Posterior cingulate gyrus (tissue), 11 donors: ENCODE data around the gene GGA3.
A peak's percentile ranks its signal among the peaks of the same experiment; 100 is the strongest.
"Not testable (repeated sequence)": the region's sequence is repeated elsewhere in the genome, so short reads cannot be mapped to it uniquely, and the experiment has no call there.

ENCODE experiments used
- DNase-seq, 10 donors: peaks; one replicate each; pipeline versions ENCODE4 v3.0.0 to v3.0.0-alpha.2; 2020 to 2021; ENCODE audit warnings: mixed read lengths in 3 of 10
- intact Hi-C: fragments of 100-400 bp; cut with DNase I; formaldehyde crosslinking; loops from one replicate; pipeline ENCODE4 v1.15.1; 2023

Gene GGA3

GRCh38 chr17:75261336-75262111 lies at the start of gene GGA3, which contains the start of gene MRPS7:
TSS of gene GGA3 (minus strand) at chr17:75261606. CDS start at chr17:75261587, 19 bp downstream.
TSS of gene MRPS7 (plus strand) at chr17:75261879. CDS start at chr17:75261901, 22 bp downstream.
- peak; percentile 92 to 99 (median 96) for DNase-seq
- intact Hi-C loops = loop anchor here (10.0 kb wide), 1 partner anchor 57 kb away; the partner anchor contains the start of gene NUP85

- DNase-seq = peak in 1 of 10 donors; percentile 84
Observed at GRCh38 chr17:75308732-75309629, 47.6 kb upstream of the GGA3 start.

GRCh38 chr17:75307957-75308731 lies 46.7 kb upstream of the GGA3 start:
- intact Hi-C loops = no loop called here

More at GRCh38 chr17:75308732-75309629, 47.6 kb upstream of the GGA3 start:
- intact Hi-C loops = no loop called here

GRCh38 chr17:75301502-75302206 lies 40.2 kb upstream of the GGA3 start:
- DNase-seq = no peak

More at GRCh38 chr17:75307957-75308731, 46.7 kb upstream of the GGA3 start:
- no peak for DNase-seq

GRCh38 chr17:75301049-75301448 lies 39.6 kb upstream of the GGA3 start:
- DNase-seq = no peak
- intact Hi-C loops = no loop called here

More at GRCh38 chr17:75301502-75302206, 40.2 kb upstream of the GGA3 start:
- intact Hi-C loops = no loop called here

GRCh38 chr17:75300280-75300679 lies 38.9 kb upstream of the GGA3 start:
- intact Hi-C loops = no loop called here
- DNase-seq = no peak

GRCh38 chr17:75295201-75296158 lies 34.1 kb upstream of the GGA3 start:
- no peak for DNase-seq
- intact Hi-C loops = no loop called here

GRCh38 chr17:75292810-75293448 lies 31.5 kb upstream of the GGA3 start:
- intact Hi-C loops = not testable (repeated sequence)
- peak in 1 of 10 donors; percentile 47 for DNase-seq

- intact Hi-C loops = loop anchor here (2.0 kb wide), 1 partner anchor 19 kb away; the partner anchor contains the start of gene MIF4GD
- peak in 6 of 10 donors; percentile 22 to 75 (median 42) for DNase-seq
Observed at GRCh38 chr17:75289832-75290337, 28.5 kb upstream of the GGA3 start.

GRCh38 chr17:75289115-75289831 lies 27.9 kb upstream of the GGA3 start, which contains the start of gene SLC25A19:
TSS of gene SLC25A19 (minus strand) at chr17:75289433. CDS start at chr17:75286764, 2,669 bp downstream.
- intact Hi-C loops = loop anchor here (2.0 kb wide), 1 partner anchor 18 kb away; the partner anchor contains the start of gene MIF4GD

GRCh38 chr17:75288770-75289114 lies 27.3 kb upstream of the GGA3 start:
- DNase-seq = peak in 3 of 10 donors; percentile 20 to 89 (median 30)
- intact Hi-C loops = loop anchor here (2.0 kb wide), 1 partner anchor 18 kb away; the partner anchor contains the start of gene MIF4GD

More at GRCh38 chr17:75289115-75289831, 27.9 kb upstream of the GGA3 start, which contains the start of gene SLC25A19:
- peak; percentile 98 to 100 (median 98) for DNase-seq

- DNase-seq = no peak
- intact Hi-C loops = loop anchor here (2.0 kb wide), 1 partner anchor 18 kb away; the partner anchor contains the start of gene MIF4GD
Observed at GRCh38 chr17:75288359-75288758, 27.0 kb upstream of the GGA3 start.

- DNase-seq = no peak
- intact Hi-C loops = no loop called here
Observed at GRCh38 chr17:75287221-75287620, 25.8 kb upstream of the GGA3 start.

- intact Hi-C loops = no loop called here
- no peak for DNase-seq
Observed at GRCh38 chr17:75285123-75285522, 23.7 kb upstream of the GGA3 start.

- intact Hi-C loops = not testable (repeated sequence)
Observed at GRCh38 chr17:75280189-75280588, 18.8 kb upstream of the GGA3 start.

GRCh38 chr17:75277664-75278071 lies 16.3 kb upstream of the GGA3 start:
- DNase-seq = no peak
- intact Hi-C loops = no loop called here

More at GRCh38 chr17:75280189-75280588, 18.8 kb upstream of the GGA3 start:
- DNase-seq = not testable (repeated sequence)
